GM12865 (cell line): ENCODE results near the gene CINP.
"Not testable (repeated sequence)": the region's sequence is repeated elsewhere in the genome, so short reads cannot be mapped to it uniquely, and the experiment has no call there.

Experiments
- DNase-seq: peaks from one replicate; pipeline ENCODE4 v3.0.0; 2010; ENCODE audit warnings: low read depth
- H3K4me3 ChIP-seq: 2 replicates; pipeline ENCODE4 v1.5.1; 2011; ENCODE audit warnings: mild to moderate bottlenecking, low read depth, low read length, control low read depth
- TF ChIP-seq, protein P1 (sequence below): IDR thresholded peaks from 2 replicates; pipeline ENCODE4 v1.5.1; 2011; ENCODE audit warnings: low read length, control low read depth, low read depth, inconsistent platforms; ENCODE audit not compliant: insufficient read depth; ENCODE audit errors: missing control alignments

The CINP gene

DNA sequence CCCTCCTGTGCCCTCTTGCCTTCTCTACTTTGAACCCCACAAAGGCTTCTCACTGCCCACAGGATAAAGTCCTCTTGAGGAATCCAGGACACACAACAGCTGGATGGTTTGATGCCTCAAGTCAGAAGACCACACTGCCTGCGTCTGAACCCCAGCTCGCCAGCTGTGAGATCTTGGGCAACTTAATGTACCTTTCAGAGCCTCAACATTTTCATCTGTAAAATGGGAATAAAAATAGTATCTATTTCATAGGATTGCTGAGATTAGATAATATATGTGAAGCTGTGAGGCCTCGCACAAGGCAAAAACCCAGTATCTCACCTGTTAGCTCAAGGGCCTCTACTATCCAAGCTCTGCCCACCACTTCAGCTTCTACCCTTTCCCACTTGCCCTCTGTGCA lies 2.3 kb downstream of the CINP start:
- DNase-seq, result no peak
- no peak overlapping the region for H3K4me3 ChIP-seq
- TF ChIP-seq, protein P1, sequence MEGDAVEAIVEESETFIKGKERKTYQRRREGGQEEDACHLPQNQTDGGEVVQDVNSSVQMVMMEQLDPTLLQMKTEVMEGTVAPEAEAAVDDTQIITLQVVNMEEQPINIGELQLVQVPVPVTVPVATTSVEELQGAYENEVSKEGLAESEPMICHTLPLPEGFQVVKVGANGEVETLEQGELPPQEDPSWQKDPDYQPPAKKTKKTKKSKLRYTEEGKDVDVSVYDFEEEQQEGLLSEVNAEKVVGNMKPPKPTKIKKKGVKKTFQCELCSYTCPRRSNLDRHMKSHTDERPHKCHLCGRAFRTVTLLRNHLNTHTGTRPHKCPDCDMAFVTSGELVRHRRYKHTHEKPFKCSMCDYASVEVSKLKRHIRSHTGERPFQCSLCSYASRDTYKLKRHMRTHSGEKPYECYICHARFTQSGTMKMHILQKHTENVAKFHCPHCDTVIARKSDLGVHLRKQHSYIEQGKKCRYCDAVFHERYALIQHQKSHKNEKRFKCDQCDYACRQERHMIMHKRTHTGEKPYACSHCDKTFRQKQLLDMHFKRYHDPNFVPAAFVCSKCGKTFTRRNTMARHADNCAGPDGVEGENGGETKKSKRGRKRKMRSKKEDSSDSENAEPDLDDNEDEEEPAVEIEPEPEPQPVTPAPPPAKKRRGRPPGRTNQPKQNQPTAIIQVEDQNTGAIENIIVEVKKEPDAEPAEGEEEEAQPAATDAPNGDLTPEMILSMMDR, result no peak

DNA sequence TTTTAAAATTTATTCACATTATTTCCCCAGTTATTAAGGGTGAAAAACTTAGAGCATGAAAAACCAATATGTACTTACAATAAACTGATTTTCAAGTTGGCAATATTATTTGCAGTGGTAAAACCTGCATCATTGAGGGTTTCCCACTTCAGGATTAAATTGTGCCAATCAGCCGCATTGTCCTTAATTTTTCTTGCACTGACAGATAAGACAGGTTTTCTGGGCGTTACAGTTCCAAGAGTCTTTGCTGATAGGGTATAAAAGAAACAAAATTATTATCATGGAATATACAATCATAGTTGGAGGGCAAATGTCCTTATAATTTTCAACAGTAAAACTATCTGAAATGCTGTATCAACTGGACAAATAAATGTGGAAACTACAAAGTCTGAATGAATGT lies 3.3 kb downstream of the CINP start:
- no peak overlapping the region for H3K4me3 ChIP-seq
- TF ChIP-seq, protein P1, result no peak
- DNase-seq, result no peak

DNA sequence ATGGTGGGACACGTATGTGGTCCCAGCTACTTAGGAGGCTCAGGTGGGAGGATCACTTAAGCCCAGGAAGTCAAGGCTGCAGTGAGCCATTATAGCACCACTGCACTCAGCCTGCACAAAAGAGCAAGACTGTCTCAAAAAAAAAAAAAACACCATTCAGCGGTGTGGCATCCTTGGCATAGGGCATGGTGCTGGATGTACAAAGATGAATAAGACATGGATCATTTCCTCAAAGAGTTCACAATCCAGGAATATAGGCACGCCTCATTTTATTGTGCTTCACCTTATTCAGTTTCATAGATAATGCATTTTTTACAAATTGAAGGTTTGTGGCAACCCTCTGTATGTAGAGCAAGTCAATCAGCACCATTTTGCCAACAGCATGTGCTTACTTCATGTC lies 6.4 kb downstream of the CINP start:
- no peak overlapping the region for H3K4me3 ChIP-seq
- no peak for DNase-seq
- TF ChIP-seq, protein P1, result no peak

DNA sequence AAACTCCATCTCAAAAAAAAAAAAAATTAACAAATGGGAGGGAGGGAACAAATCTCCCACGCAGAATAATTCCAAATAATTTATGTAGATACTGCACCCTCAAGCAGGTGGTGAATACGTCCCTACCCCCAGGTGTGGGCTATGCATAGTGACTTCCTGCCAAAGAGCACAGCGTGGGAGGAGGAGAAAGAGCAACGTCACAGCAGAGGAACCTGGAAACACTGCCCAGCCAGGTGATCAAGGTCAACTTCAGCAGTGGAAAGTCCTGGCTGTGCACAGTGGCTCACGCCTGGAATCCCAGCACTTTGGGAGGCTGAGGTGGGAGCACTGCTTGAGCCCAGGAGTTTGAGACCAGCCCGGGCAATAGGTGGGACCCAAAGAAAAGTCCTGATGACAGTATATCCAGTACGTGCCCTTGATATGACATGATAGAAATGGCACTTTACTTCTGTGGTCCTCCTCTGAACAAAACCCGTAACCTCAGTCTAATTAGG lies 9.5 kb downstream of the CINP start:
- no peak overlapping the region for H3K4me3 ChIP-seq
- DNase-seq, result no peak
- TF ChIP-seq, protein P1, result no peak

DNA sequence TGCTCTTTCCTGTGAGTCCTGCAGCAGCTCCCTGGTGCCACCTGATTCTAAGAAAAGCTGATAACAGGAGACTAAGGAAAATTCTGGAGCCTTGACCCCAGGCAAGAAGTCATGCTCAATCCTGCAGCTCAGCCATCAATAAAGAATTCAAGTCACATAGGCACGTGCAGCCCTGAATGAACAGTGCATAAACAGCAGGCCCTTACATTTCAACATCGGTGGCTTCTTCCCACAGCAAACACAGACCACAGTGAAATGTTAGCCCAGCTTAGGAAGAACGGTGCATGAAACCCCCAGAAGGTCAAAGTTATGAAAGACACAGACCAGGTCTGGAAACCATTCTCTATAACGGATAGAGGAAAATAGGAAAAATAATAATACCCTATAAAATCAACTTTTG lies 10.5 kb downstream of the CINP start:
- TF ChIP-seq, protein P1, result no peak
- H3K4me3 ChIP-seq, result no peak overlapping the region
- DNase-seq, result no peak

DNA sequence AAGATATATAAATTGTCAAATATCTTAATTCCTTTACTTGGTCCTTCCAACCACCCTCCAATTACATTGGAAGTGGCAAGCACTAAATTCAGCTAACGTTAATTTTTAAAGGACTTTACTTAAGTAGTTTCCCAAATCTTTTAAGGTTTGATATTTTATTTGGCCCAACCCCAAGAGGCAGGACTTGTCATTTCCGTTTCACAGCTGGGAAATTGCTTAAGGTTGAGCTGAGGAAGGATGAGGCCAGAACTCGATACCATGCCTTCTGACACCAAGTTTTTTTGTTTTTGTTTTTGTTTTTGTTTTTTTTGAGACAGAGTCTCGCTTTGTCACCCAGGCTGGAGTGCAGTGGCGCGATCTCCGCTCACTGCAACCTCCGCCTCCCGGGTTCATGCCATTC lies 11.1 kb downstream of the CINP start:
- DNase-seq, result not testable (repeated sequence)

DNA sequence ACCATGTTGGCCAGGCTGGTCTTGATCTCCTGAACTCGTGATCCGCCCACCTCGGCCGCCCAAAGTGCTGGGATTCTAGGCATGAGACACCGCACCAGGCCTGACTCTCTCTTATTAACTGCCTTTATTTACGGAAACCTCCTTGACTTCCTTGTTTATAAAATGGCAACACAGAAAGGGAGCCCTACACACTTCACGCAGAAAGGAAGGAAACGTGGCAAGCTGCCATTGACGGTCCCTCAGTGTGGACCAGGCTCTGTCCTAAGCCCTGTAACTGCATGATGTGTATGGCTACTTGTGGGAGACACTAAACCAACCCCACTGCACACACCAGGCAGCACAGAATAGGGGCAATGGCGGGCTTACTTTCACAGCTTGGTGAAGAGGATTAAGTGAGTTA lies 11.7 kb downstream of the CINP start:
- H3K4me3 ChIP-seq, result no peak overlapping the region
- DNase-seq, result no peak
- TF ChIP-seq, protein P1, result no peak

More for the DNA sequence above, 11.1 kb downstream of the CINP start:
- H3K4me3 ChIP-seq, result not testable (repeated sequence)
